LNCAP (cell line): ENCODE results near the gene DDX41.

Experiments used
- CTCF ChIP-seq: fragments of 450-650 bp; IDR thresholded peaks from 2 replicates; pipeline ENCODE4 v1.5.1; 2017; ENCODE audit warnings: mild to moderate bottlenecking

The DDX41 gene

DNA sequence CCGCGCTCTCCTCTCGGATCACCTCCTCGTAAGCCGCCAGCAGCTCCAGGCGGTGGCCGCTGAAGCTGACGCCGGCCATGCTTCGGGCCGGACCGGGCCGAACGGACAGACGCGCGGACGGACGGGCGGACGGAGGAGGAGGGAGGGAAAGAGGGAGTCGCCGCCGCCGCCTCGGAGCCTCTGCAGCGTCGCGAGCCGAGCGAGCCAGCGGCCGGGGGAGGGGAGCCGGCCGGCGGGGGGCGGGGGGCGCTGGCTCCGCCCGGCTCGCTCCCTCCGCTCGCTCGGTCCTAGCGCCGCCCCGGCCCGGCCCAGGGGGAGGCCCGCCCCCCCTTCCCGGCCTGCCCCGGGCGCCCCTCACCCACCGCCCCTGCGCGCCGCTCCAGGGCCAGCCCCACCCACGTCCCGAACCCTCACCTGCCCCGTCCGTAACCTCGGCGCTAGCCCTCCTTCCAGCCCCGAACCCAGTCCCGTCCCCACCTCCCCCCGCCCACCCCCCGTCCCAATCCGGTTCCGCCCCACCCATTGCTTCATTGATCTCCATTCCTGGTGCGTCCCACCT, 43.2 kb downstream of the DDX41 start, which contains the start of gene DBN1:
DBN1 (minus strand) TSS at position 192 of the 559 bp plus-strand sequence; CDS start at position 79, 113 bp downstream.
- no peak for TF ChIP-seq CTCF

- no peak for TF ChIP-seq CTCF
Observed at GRCh38 chr5:177472460-177473442, 44.0 kb downstream of the DDX41 start.

DNA sequence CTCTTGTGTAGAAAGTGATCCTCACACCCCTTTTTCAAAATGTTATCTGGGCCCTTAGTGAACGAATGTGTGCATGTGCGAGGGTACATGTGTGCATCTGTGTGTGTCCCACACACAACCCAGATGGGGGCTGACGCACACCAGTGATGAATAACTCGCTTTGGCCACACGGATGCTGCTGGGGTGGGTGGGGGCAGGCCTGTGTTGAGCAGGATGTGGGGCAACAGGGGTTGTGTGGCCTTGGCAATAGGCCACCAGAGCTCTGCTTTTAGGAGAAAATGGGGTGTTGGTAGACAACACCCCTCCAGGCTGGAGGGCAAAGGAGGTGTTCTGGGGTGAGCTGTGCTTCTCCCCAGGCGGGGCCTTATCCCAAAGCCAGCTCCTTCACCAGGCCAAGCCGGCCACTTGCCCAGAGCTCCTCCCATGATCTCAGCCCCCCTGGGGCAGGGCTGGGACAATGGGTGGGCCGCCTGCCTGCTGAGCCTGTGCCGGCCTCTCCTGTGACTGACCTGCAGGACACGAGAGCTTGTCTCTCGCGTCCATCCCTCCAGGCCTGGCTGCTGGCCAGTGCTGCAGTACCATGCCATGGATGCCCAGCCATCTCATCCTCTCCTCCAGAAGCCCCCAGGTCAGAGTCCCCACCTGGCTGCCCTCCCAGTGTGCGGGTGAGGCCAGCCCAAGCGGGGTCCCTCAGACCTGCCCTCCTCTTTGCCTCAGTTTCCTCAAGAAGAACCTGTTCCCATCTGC, 45.0 kb downstream of the DDX41 start:
- no peak for TF ChIP-seq CTCF

GRCh38 chr5:177470759-177471536, 45.8 kb downstream of the DDX41 start:
- TF ChIP-seq CTCF: no peak

- TF ChIP-seq CTCF: no peak
Observed at GRCh38 chr5:177469750-177470525, 46.8 kb downstream of the DDX41 start.

GRCh38 chr5:177468685-177469628, 47.8 kb downstream of the DDX41 start:
- no peak for TF ChIP-seq CTCF
